Activated naive CD4-positive, alpha-beta T cell (primary cell): ENCODE measurements around the gene FLOT2.
A peak's percentile ranks its signal among the peaks of the same experiment; 100 is the strongest.
"Not testable (repeated sequence)": the region's sequence is repeated elsewhere in the genome, so short reads cannot be mapped to it uniquely, and the experiment has no call there.

Source experiments
- DNase-seq, 4 experiments: peaks; one replicate each; lab custom pipeline; 2025; lab: John Stamatoyannopoulos, UW

The FLOT2 gene

DNA sequence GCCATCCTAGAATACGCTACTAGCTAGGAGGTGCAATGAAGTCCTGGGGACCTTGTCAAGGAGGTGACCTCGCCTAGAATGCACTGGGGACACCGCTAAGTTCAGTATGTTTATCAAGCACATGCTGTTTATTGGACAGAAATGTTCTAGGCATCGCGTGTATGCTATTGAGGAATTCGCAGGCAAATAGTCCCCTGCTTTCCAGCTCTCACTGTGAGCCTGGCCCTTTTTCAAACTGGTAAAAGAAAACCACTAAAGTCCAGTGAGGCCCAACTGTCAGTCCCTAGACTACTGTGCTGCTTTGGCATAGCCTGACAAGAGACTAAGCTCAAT is 53.8 kb downstream of the FLOT2 start:
- DNase-seq, result no peak

DNA sequence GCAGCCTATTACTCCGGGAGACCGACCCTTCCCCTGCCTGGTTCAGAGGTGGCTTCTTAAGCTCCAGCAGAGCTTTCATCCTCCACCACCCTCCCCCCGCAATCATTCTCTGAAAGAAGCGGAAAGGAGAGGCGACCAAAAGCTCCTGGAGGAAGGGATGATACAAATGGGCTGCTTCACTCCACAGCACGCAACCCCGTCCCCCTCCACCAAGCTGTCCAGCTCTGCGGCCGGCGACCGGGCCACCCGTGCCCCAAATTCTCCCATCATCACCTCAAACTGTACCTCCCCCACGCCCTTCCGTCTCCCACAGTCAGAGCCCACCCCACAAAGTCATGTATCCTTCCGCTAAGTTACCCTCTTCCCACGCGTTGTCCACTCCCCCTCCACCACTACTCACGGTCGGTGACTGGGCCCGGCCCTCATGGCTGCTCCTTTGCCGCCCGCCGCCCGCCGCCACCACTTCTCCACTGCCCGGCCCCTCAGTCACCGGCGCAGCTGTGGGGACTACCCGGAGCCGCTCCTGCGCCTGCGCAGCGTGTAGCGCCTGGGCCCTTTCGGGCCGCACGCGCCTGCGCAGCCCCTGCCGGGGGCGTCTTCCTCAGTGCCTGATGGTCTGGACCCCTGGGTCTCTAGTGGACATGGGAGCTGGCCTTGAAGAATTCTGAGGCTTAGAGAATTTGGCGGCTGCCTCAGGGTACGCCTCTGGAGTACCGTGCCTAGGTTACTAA is 55.1 kb downstream of the FLOT2 start, which contains the start of gene FAM222B:
Gene FAM222B, minus strand, starts transcription at position 509 of the 731 bp plus-strand sequence. CDS start 76,123 bp downstream, outside the sequence.
- DNase-seq, result peak; percentile 66 to 78 (median 69)

DNA sequence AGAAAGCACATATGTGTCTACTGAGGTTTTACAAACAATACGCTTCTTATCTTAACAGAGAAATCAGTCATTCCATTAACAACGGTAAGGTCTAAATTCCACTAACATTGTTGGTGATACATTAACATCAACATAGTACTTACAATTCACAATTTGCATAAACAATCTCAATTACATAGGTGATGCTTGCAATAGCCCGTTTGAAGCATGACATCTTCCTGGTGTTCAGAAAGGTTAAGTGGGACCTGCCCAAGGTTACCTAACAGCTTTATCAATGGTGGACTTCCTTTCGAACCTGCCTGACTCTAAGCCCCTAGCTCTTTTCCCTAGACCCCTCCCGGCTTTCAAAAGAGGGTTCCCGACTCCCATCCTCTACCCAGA is 55.6 kb downstream of the FLOT2 start:
- no peak for DNase-seq

DNA sequence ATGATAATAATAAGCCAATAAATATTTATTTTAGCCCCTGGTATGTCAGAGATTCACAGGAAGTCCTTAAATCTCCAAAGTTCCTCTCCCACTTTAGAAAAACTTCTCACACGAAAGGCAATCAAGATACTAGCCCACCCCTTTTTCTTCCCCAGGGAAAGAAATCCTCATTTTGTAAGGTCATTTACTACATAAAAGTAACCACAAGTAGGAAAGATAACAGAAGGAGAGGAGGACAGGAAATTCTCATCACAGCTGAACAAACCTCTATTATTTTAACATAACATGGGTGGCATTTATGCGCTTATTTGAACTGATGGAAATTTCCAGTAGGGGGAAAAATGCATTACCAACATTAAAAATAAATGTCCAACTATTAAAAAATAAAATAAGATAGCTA is 58.3 kb downstream of the FLOT2 start:
- DNase-seq, result no peak

DNA sequence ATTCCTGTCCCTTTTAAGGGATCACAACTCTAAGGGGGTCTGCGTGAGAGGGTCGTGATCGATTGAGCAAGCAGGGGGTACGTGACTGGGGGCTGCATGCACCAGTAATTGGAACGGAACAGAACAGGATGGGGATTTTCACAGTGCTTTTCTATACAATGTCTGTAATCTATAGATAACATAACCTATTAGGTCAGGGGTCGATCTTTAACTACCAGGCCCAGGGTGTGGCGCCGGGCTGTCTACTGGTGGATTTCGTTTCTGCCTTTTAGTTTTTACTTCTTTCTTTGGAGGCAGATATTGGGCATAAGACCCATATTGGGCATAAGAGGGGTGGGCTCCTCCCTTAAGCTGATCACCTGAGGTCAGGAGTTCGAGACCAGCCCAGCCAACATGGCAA is 61.0 kb downstream of the FLOT2 start:
- not testable (repeated sequence) for DNase-seq

DNA sequence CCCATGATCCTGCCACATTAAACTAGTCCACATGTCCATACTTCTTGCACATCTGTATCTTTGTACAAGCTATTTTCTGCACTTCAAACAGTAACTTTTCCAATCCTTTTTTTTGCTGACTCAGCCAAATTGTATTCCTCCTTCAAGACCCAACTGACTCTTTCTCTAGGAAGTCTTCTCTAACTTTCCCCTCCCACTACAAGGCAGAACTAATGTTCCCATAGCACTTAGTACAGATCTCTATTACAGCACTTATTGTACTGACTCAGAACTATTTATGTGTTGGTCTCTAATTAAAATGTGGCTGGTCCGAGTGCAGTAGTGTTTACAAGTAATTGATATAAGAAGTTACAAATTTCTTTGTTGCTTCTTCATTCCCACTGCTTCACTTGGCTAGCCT is 63.1 kb downstream of the FLOT2 start:
- DNase-seq, result no peak
